MM.1S (cell line): ENCODE results near the gene SLC15A3.
A peak's percentile ranks its signal among the peaks of the same experiment; 100 is the strongest.

Experiments used
- DNase-seq: peaks from one replicate; pipeline ENCODE4 v3.0.0-alpha.2; 2015
- H2AFZ ChIP-seq: fragments of 300-600 bp; sonication (generic); 2 replicates; pipeline ENCODE4 v1.6.0; 2016; ENCODE audit warnings: antibody characterized with exemption, low read length
- H3F3A ChIP-seq: fragments of 300-600 bp; sonication (generic); 2 replicates; pipeline ENCODE4 v1.6.1; 2016; ENCODE audit warnings: mild to moderate bottlenecking, antibody characterized with exemption, low read length, moderate library complexity, mixed read lengths; ENCODE audit not compliant: insufficient read depth
- H3K27ac ChIP-seq: fragments of 300-600 bp; sonication (generic); 2 replicates; pipeline ENCODE4 v1.5.1; 2016; ENCODE audit warnings: mild to moderate bottlenecking, low read length
- H3K27me3 ChIP-seq: fragments of 300-600 bp; sonication (generic); replicated peaks from 2 replicates; pipeline ENCODE4 v1.6.0; 2016; ENCODE audit warnings: low read length; ENCODE audit not compliant: insufficient read depth
- H3K36me3 ChIP-seq: fragments of 300-600 bp; sonication (generic); replicated peaks from 2 replicates; pipeline ENCODE4 v1.6.1; 2016; ENCODE audit warnings: mild to moderate bottlenecking, low read length, mixed read lengths; ENCODE audit not compliant: insufficient read depth
- H3K4me1 ChIP-seq: fragments of 300-600 bp; sonication (generic); 2 replicates; pipeline ENCODE4 v1.6.1; 2016; ENCODE audit warnings: low read length, mixed read lengths
- H3K4me2 ChIP-seq: fragments of 300-600 bp; sonication (generic); 2 replicates; pipeline ENCODE4 v1.6.0; 2016; ENCODE audit warnings: low read depth, low read length
- H3K4me3 ChIP-seq: fragments of 300-600 bp; sonication (generic); 2 replicates; pipeline ENCODE4 v1.5.1; 2016; ENCODE audit warnings: low read length, mixed read lengths
- H3K79me2 ChIP-seq: fragments of 300-600 bp; sonication (generic); 2 replicates; pipeline ENCODE4 v1.6.1; 2016; ENCODE audit warnings: mixed run types, low read length, mixed read lengths
- H3K9ac ChIP-seq: fragments of 300-600 bp; sonication (generic); 2 replicates; pipeline ENCODE4 v1.6.1; 2016; ENCODE audit warnings: low read length, mixed read lengths
- H3K9me2 ChIP-seq: fragments of 300-600 bp; sonication (generic); replicated peaks from 2 replicates; pipeline ENCODE4 v1.6.1; 2016; ENCODE audit warnings: mild to moderate bottlenecking, low read length, mixed read lengths; ENCODE audit not compliant: insufficient read depth
- H3K9me3 ChIP-seq: fragments of 300-600 bp; sonication (generic); replicated peaks from 2 replicates; pipeline ENCODE4 v1.6.1; 2016; ENCODE audit warnings: mild to moderate bottlenecking, low read length, mixed read lengths; ENCODE audit not compliant: insufficient read depth
- H4K20me1 ChIP-seq: fragments of 300-600 bp; sonication (generic); 2 replicates; pipeline ENCODE4 v1.6.1; 2016; ENCODE audit warnings: mild to moderate bottlenecking, low read length, moderate library complexity, mixed read lengths; ENCODE audit not compliant: insufficient read depth
- CTCF ChIP-seq: fragments of 300-600 bp; sonication (generic); IDR thresholded peaks from 2 replicates; pipeline ENCODE4 v1.5.1; 2016; ENCODE audit warnings: antibody characterized with exemption, low read length, mixed read lengths
- EZH2 ChIP-seq: fragments of 300-600 bp; sonication (generic); optimal IDR thresholded peaks from 2 replicates; pipeline ENCODE3; 2017; ENCODE audit warnings: low read depth, mild to moderate bottlenecking, antibody characterized with exemption, low read length, mixed read lengths
- EZH2phosphoT487 ChIP-seq: fragments of 300-600 bp; sonication (generic); IDR thresholded peaks from 2 replicates; pipeline ENCODE4 v1.6.1; 2018; ENCODE audit warnings: antibody characterized with exemption, low read length

SLC15A3 gene

GRCh38 chr11:60988658-60989057, 36.7 kb upstream of the SLC15A3 start:
- Histone ChIP-seq H3K79me2 (no peaks in the 10 kb centered on the region), H3F3A (peaks cover 4% of the 10 kb centered on the region; the same call in 1 of the 2 replicates), H3K27ac (no peak overlapping the region), H3K9me3 (no peaks in the 10 kb centered on the region), H3K9me2 (no peaks in the 10 kb centered on the region), H3K36me3 (no peaks in the 10 kb centered on the region), H3K4me2 (no peak overlapping the region), H4K20me1 (no peaks in the 10 kb centered on the region), H3K9ac (no peak overlapping the region), H3K4me3 (no peak overlapping the region), H2AFZ (no peak overlapping the region), H3K4me1 (peaks cover 9% of the 10 kb centered on the region), H3K27me3 (no peaks in the 10 kb centered on the region)
- TF ChIP-seq EZH2 (no peak), EZH2phosphoT487 (no peak), CTCF (no peak)
- DNase-seq, result no peak

DNA sequence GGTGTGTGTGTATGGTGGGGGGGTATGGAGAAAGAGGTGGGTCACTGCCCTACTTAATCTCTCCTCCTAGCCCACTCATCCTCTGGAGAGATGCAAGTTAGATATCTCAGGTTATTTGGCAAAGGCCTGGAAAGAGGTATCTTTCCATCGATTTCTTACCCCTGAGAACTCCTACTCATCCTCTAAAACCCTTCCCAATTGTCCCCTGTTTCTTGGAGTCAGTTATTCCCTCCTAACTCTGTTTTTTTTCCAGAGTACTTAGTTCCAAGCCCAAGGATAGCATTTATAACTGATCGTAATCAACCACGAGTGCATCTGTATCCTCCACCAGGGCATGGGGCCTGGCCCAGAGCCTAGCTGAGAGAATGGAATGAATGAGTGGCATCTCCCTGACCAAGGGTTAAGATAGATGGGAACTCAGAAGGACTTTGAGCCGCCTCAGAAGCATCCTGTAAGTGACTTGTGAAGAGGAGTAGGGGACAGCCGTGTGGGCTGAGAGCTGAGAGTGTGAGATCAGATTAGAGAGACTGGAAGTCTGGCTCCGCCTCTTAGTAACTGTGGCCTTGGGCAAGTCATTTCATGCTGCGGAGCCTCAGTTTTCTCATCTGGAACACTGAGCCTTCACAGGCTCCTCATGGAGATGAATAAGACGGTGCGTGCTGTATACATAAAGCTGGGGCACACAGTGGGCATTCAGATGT, 35.8 kb upstream of the SLC15A3 start:
- Histone ChIP-seq H3K27ac (no peak overlapping the region), H3K36me3 (no peaks in the 10 kb centered on the region), H2AFZ (no peak overlapping the region), H3K79me2 (no peaks in the 10 kb centered on the region), H3K9me2 (no peaks in the 10 kb centered on the region), H3K9ac (no peak overlapping the region), H3K27me3 (no peaks in the 10 kb centered on the region), H4K20me1 (no peaks in the 10 kb centered on the region), H3F3A (peaks cover 4% of the 10 kb centered on the region; the same call in 1 of the 2 replicates), H3K9me3 (no peaks in the 10 kb centered on the region), H3K4me2 (no peak overlapping the region), H3K4me1 (peaks cover 9% of the 10 kb centered on the region), H3K4me3 (no peak overlapping the region)
- TF ChIP-seq CTCF (no peak), EZH2phosphoT487 (no peak), EZH2 (no peak)
- DNase-seq, result no peak

DNA sequence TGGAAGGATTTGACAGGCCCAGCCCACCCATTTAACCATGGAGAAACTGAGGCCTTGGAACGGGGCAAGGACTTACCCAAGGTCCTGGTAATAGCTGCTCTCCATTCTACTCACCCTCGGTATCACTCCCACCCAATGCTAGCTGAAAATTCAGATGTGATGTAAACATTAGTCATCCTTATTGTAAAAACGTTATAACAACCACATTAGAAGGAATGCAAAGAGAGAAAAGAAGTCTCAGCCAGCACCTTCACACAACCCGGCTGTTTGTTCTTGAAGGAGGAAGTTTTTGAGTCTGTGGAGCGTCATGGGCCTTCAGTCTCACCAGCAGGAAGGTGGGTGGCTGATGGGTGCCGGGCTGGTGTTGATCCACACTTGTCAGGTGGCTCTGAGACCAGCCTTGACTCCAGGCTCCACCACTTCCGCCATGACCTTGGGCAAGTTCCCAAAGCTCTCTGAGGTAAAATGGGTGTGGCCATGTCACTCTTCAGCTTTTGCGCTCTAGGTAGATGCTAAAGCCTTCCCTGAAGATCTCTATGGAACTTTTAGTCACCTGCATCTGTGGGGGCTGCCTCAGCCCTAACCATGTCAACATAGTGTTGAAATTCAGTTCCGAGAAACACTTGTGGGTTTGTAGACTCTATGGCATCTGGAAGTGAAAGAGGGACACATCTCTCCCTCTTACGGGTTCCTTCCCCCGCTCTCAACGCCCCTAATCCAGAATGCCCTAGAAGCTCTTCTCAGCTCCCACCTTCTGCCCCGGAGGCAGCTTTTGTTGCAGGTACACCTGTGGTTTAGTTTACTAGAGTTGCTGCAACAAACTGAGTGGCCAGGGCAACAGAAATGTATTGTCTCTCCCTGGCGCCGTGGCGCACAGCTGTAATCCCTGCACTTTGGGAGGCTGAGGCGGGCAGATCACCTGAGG, 34.3 kb upstream of the SLC15A3 start:
- Histone ChIP-seq H3K4me2 (peak overlapping the region; percentile 24; the same call in 1 of the 2 replicates), H3K27me3 (no peaks in the 10 kb centered on the region), H3F3A (peaks cover 4% of the 10 kb centered on the region; the same call in 1 of the 2 replicates), H4K20me1 (no peaks in the 10 kb centered on the region), H3K27ac (peak overlapping the region; percentile 70), H3K4me1 (peaks cover 9% of the 10 kb centered on the region), H2AFZ (peak overlapping the region; percentile 55), H3K9ac (peak overlapping the region; percentile 14; the same call in 1 of the 2 replicates), H3K36me3 (no peaks in the 10 kb centered on the region), H3K9me2 (no peaks in the 10 kb centered on the region), H3K9me3 (no peaks in the 10 kb centered on the region), H3K79me2 (no peaks in the 10 kb centered on the region), H3K4me3 (no peak overlapping the region)
- TF ChIP-seq EZH2 (no peak), EZH2phosphoT487 (no peak), CTCF (no peak)
- DNase-seq, result peak; percentile 53
